HEK293 (cell line): ENCODE measurements around the gene SKIC8.

Source experiments
- CTCF ChIA-PET: fragments of 350-600 bp; formaldehyde crosslinking; extraction: SDS; loops from one replicate; lab custom pipeline; 2021; ENCODE audit warnings: antibody characterized with exemption; lab: Yijun Ruan, JAX
- POLR2A ChIA-PET: fragments of 300-600 bp; formaldehyde crosslinking; extraction: SDS; loops from one replicate; lab custom pipeline; 2020; ENCODE audit warnings: antibody characterized with exemption, inconsistent platforms; lab: Yijun Ruan, JAX
- H3K27ac ChIP-seq: fragments of 200-500 bp; sonication (Bioruptor generic); 2 replicates; pipeline ENCODE4 v1.5.1; 2014; ENCODE audit warnings: low read depth, low read length, control low read depth, inconsistent platforms; ENCODE audit errors: extremely low read depth
- H3K36me3 ChIP-seq, 2 experiments: fragments of 200-500 bp in 1 of 2; sonication (Bioruptor generic) in 1 of 2; 1 replicate in 1 of 2; 2 replicates in 1 of 2; pipeline ENCODE4 v1.5.1; 2014 to 2017; ENCODE audit warnings: inconsistent platforms in 2 of 2, low read length in 2 of 2; ENCODE audit not compliant: control insufficient read depth in 2 of 2, insufficient read depth in 1 of 2
- H3K4me1 ChIP-seq: fragments of 200-500 bp; sonication (Bioruptor generic); 2 replicates; pipeline ENCODE4 v1.5.1; 2014; ENCODE audit warnings: mild to moderate bottlenecking, low read length, inconsistent platforms; ENCODE audit not compliant: control insufficient read depth, insufficient read depth
- H3K4me3 ChIP-seq: 2 replicates; pipeline ENCODE4 v1.5.1; 2011; ENCODE audit warnings: low read depth, mild to moderate bottlenecking, control low read depth, low read length, moderate library complexity
- H3K9me3 ChIP-seq: fragments of 200-500 bp; sonication (Bioruptor generic); 2 replicates; pipeline ENCODE4 v1.5.1; 2014; ENCODE audit warnings: low read depth, low read length, inconsistent platforms; ENCODE audit not compliant: control insufficient read depth, insufficient read depth
- GFI1B ChIP-seq: fragments of 450-650 bp; formaldehyde crosslinking; IDR thresholded peaks from 2 replicates; pipeline ENCODE4 v1.5.1; 2016; ENCODE audit warnings: missing biosample characterization, missing genetic modification characterization
- GLI2 ChIP-seq: fragments of 450-650 bp; formaldehyde crosslinking; IDR thresholded peaks from 2 replicates; pipeline ENCODE4; 2017; ENCODE audit warnings: missing biosample characterization, missing genetic modification characterization, low read depth, borderline replicate concordance
- KLF10 ChIP-seq: fragments of 450-650 bp; IDR thresholded peaks from 2 replicates; pipeline ENCODE4 v1.5.1; 2018; ENCODE audit warnings: missing biosample characterization, mild to moderate bottlenecking, missing genetic modification characterization
- MYNN ChIP-seq: fragments of 450-650 bp; formaldehyde crosslinking; IDR thresholded peaks from 2 replicates; pipeline ENCODE4 v1.5.1; 2016; ENCODE audit warnings: missing biosample characterization, missing genetic modification characterization, borderline replicate concordance
- SP3 ChIP-seq: fragments of 450-650 bp; formaldehyde crosslinking; IDR thresholded peaks from 2 replicates; pipeline ENCODE4 v1.5.1; 2016; ENCODE audit warnings: missing biosample characterization, missing genetic modification characterization
- ZBTB20 ChIP-seq: fragments of 450-650 bp; formaldehyde crosslinking; IDR thresholded peaks from 2 replicates; pipeline ENCODE4 v1.5.1; 2016; ENCODE audit warnings: missing biosample characterization, missing genetic modification characterization
- ZFP3 ChIP-seq: fragments of 450-650 bp; formaldehyde crosslinking; IDR thresholded peaks from 2 replicates; pipeline ENCODE4 v1.5.1; 2016; ENCODE audit warnings: low read depth, missing biosample characterization, missing genetic modification characterization
- ZNF133 ChIP-seq: fragments of 450-650 bp; formaldehyde crosslinking; IDR thresholded peaks from 2 replicates; pipeline ENCODE4 v1.5.1; 2016; ENCODE audit warnings: missing biosample characterization, missing genetic modification characterization
- ZNF138 ChIP-seq: fragments of 450-650 bp; formaldehyde crosslinking; IDR thresholded peaks from 2 replicates; pipeline ENCODE4 v1.5.1; 2016; ENCODE audit warnings: missing biosample characterization, missing genetic modification characterization, borderline replicate concordance
- ZNF174 ChIP-seq: fragments of 450-650 bp; formaldehyde crosslinking; IDR thresholded peaks from 2 replicates; pipeline ENCODE4 v1.5.0; 2017; ENCODE audit warnings: missing biosample characterization, mild to moderate bottlenecking, missing genetic modification characterization
- ZNF175 ChIP-seq: fragments of 450-650 bp; formaldehyde crosslinking; IDR thresholded peaks from 2 replicates; pipeline ENCODE4 v1.5.1; 2016; ENCODE audit warnings: missing biosample characterization, missing genetic modification characterization
- ZNF214 ChIP-seq: fragments of 450-650 bp; formaldehyde crosslinking; IDR thresholded peaks from 2 replicates; pipeline ENCODE4 v1.5.1; 2017; ENCODE audit warnings: missing biosample characterization, mild to moderate bottlenecking, missing genetic modification characterization, borderline replicate concordance
- ZNF24 ChIP-seq: fragments of 450-650 bp; formaldehyde crosslinking; IDR thresholded peaks from 2 replicates; pipeline ENCODE4 v1.5.1; 2016; ENCODE audit warnings: missing biosample characterization, missing genetic modification characterization
- ZNF280C ChIP-seq: fragments of 450-650 bp; formaldehyde crosslinking; IDR thresholded peaks from 2 replicates; pipeline ENCODE4 v1.5.1; 2016; ENCODE audit warnings: missing biosample characterization, missing genetic modification characterization
- ZNF335 ChIP-seq: fragments of 450-650 bp; formaldehyde crosslinking; conservative IDR thresholded peaks from 2 replicates; pipeline ENCODE4 v1.5.1; 2016; ENCODE audit warnings: missing biosample characterization, missing genetic modification characterization
- ZNF404 ChIP-seq: fragments of 450-650 bp; formaldehyde crosslinking; IDR thresholded peaks from 2 replicates; pipeline ENCODE4 v1.5.1; 2017; ENCODE audit warnings: missing biosample characterization, missing genetic modification characterization
- ZNF529 ChIP-seq: fragments of 450-650 bp; formaldehyde crosslinking; IDR thresholded peaks from 2 replicates; pipeline ENCODE4 v1.5.1; 2017; ENCODE audit warnings: missing genetic modification characterization, missing biosample characterization; ENCODE audit not compliant: insufficient replicate concordance
- ZNF530 ChIP-seq: fragments of 450-650 bp; formaldehyde crosslinking; IDR thresholded peaks from 2 replicates; pipeline ENCODE4 v1.5.1; 2016; ENCODE audit warnings: low read depth, missing biosample characterization, missing genetic modification characterization
- ZNF600 ChIP-seq: fragments of 450-650 bp; formaldehyde crosslinking; IDR thresholded peaks from 2 replicates; pipeline ENCODE4 v1.5.1; 2016; ENCODE audit warnings: missing biosample characterization, missing genetic modification characterization
- ZNF624 ChIP-seq: fragments of 450-650 bp; formaldehyde crosslinking; IDR thresholded peaks from 2 replicates; pipeline ENCODE4 v1.5.1; 2017; ENCODE audit warnings: missing biosample characterization, missing genetic modification characterization
- ZNF837 ChIP-seq: fragments of 450-650 bp; formaldehyde crosslinking; IDR thresholded peaks from 2 replicates; pipeline ENCODE4 v1.5.1; 2016; ENCODE audit warnings: missing biosample characterization, missing genetic modification characterization
- TF ChIP-seq, protein P1 (sequence below): fragments of 450-650 bp; formaldehyde crosslinking; IDR thresholded peaks from 2 replicates; pipeline ENCODE4 v1.5.1; 2016; ENCODE audit warnings: missing biosample characterization, missing genetic modification characterization
- TF ChIP-seq, protein P2 (sequence below): fragments of 450-650 bp; formaldehyde crosslinking; IDR thresholded peaks from 2 replicates; pipeline ENCODE4 v1.5.1; 2016; ENCODE audit warnings: missing biosample characterization, missing genetic modification characterization, low read depth
- TF ChIP-seq, protein P3 (sequence below): fragments of 450-650 bp; IDR thresholded peaks from 2 replicates; pipeline ENCODE4 v1.5.1; 2018; ENCODE audit warnings: missing biosample characterization, missing genetic modification characterization

The SKIC8 gene

GRCh38 chr15:78340231-78341056 lies 41.0 kb upstream of the SKIC8 start, which contains the start of gene CRABP1:
Gene CRABP1 (plus strand): TSS chr15:78340353. CDS start chr15:78340429, 76 bp downstream.
- TF ChIP-seq, protein P1, sequence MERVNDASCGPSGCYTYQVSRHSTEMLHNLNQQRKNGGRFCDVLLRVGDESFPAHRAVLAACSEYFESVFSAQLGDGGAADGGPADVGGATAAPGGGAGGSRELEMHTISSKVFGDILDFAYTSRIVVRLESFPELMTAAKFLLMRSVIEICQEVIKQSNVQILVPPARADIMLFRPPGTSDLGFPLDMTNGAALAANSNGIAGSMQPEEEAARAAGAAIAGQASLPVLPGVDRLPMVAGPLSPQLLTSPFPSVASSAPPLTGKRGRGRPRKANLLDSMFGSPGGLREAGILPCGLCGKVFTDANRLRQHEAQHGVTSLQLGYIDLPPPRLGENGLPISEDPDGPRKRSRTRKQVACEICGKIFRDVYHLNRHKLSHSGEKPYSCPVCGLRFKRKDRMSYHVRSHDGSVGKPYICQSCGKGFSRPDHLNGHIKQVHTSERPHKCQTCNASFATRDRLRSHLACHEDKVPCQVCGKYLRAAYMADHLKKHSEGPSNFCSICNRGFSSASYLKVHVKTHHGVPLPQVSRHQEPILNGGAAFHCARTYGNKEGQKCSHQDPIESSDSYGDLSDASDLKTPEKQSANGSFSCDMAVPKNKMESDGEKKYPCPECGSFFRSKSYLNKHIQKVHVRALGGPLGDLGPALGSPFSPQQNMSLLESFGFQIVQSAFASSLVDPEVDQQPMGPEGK (tag by site-specific recombination), result no peak
- TF ChIP-seq SP3 (tag by site-specific recombination) (no peak), GFI1B (tag by site-specific recombination) (no peak), ZNF529 (tag by site-specific recombination) (no peak), ZNF174 (tag by site-specific recombination) (no peak), ZNF335 (tag by site-specific recombination) (peak; percentile 37; the same call in 1 of the 2 replicates)
- TF ChIP-seq, protein P2, sequence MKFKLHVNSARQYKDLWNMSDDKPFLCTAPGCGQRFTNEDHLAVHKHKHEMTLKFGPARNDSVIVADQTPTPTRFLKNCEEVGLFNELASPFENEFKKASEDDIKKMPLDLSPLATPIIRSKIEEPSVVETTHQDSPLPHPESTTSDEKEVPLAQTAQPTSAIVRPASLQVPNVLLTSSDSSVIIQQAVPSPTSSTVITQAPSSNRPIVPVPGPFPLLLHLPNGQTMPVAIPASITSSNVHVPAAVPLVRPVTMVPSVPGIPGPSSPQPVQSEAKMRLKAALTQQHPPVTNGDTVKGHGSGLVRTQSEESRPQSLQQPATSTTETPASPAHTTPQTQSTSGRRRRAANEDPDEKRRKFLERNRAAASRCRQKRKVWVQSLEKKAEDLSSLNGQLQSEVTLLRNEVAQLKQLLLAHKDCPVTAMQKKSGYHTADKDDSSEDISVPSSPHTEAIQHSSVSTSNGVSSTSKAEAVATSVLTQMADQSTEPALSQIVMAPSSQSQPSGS, result no peak
- Histone ChIP-seq H3K36me3 (no peaks in the 10 kb centered on the region), H3K27ac (no peak within 1 kb of the TSS), H3K9me3 (no peaks in the 10 kb centered on the region), H3K4me3 (peak within 1 kb of the TSS; percentile 31), H3K4me1 (peaks cover 5% of the 10 kb centered on the region; the same call in 1 of the 2 replicates)
- POLR2A ChIA-PET, result interaction anchor here (1.0 kb wide), 1 partner anchor 41 kb away, joined by 5 read pairs; the partner anchor contains the start of gene SKIC8
- CTCF ChIA-PET, result interaction anchor here (0.7 to 1.7 kb wide), 3 partner anchors 58 to 1203 kb away, joined by 3 to 4 read pairs (median 4); no protein-coding TSS in a partner anchor

- CTCF ChIA-PET, result interaction anchor here (1.7 kb wide), 1 partner anchor 59 kb away, joined by 4 read pairs; no protein-coding TSS in a partner anchor
- Histone ChIP-seq H3K36me3 (no peaks in the 10 kb centered on the region), H3K4me1 (peaks cover 5% of the 10 kb centered on the region; the same call in 1 of the 2 replicates), H3K9me3 (no peaks in the 10 kb centered on the region), H3K27ac (no peak overlapping the region), H3K4me3 (no peak overlapping the region)
- no peak for TF ChIP-seq ZNF530 (tag by site-specific recombination)
- no peak for TF ChIP-seq ZNF837 (tag by site-specific recombination)
- no peak for TF ChIP-seq ZNF24 (tag by site-specific recombination)
- TF ChIP-seq ZNF624, result no peak
- TF ChIP-seq, protein P3, sequence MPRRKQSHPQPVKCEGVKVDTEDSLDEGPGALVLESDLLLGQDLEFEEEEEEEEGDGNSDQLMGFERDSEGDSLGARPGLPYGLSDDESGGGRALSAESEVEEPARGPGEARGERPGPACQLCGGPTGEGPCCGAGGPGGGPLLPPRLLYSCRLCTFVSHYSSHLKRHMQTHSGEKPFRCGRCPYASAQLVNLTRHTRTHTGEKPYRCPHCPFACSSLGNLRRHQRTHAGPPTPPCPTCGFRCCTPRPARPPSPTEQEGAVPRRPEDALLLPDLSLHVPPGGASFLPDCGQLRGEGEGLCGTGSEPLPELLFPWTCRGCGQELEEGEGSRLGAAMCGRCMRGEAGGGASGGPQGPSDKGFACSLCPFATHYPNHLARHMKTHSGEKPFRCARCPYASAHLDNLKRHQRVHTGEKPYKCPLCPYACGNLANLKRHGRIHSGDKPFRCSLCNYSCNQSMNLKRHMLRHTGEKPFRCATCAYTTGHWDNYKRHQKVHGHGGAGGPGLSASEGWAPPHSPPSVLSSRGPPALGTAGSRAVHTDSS, result no peak
- no peak for TF ChIP-seq ZFP3 (tag by site-specific recombination)
- TF ChIP-seq ZNF138, result no peak
- TF ChIP-seq KLF10, result no peak
- TF ChIP-seq ZBTB20 (tag by site-specific recombination), result no peak
- TF ChIP-seq ZNF280C (tag by site-specific recombination), result no peak
- no peak for TF ChIP-seq ZNF214 (tag by site-specific recombination)
- TF ChIP-seq ZNF133 (tag by site-specific recombination), result no peak
- TF ChIP-seq ZNF175 (tag by site-specific recombination), result no peak
- TF ChIP-seq ZNF600, result no peak
- TF ChIP-seq GFI1B (tag by site-specific recombination), result no peak
- no peak for TF ChIP-seq MYNN (tag by site-specific recombination)
- no peak for TF ChIP-seq ZNF404 (tag by site-specific recombination)
- TF ChIP-seq GLI2 (tag by site-specific recombination), result no peak
- POLR2A ChIA-PET, result interaction anchor here (1.0 kb wide), 1 partner anchor 40 kb away, joined by 5 read pairs; the partner anchor contains the start of gene SKIC8
Observed at GRCh38 chr15:78339559-78339958, 40.1 kb upstream of the SKIC8 start.
